Measurements from ENCODE around the gene PHGDH. TPM values are rescaled to one million over a fixed set of nuclear protein-coding genes. Genes with fewer than 3 reads are reported as not detected.

The PHGDH gene
- total RNA-seq, 1 donor from 2014 or later = 371 TPM

DNA sequence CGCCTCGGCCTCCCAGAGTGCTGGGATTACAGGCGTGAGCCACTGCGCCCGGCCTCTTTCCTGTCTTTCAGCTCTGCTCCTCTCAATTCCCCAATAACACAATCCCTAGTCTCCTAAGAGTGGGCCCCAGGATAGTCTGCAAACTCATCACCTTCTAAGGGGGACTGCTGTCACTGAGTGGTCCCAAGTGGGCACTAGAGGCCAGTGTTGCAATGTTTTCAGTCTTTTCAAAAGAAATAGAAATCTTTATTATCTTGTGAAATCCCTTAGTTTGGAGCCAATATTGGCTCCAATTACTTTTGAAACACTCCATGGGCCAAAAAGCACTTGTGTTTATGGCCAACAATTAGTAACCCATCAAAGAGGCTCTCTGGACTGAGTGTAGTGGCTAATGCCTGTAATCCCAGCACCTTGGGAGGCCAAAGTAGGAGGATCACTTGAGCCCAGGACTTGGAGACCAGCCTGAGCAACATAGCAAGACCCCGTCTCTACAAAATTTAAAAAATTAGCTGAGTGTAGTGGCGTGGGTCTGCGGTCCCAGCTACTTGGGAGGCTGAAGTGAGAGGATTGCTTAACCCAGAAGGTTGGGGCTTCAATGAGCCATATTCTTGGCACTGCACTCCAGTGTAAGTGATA, 35.0 kb upstream of the PHGDH start:
- no peaks in the 10 kb centered on the region for H3K36me3 Mint-ChIP-seq (ENCODE audit: low read depth, unreplicated experiment)
- Histone ChIP-seq H3K4me3 (ENCODE audit: insufficient read depth, low read depth, low read length) (no peak overlapping the region), H3K4me2 (ENCODE audit: low read length) (no peak overlapping the region), H3K27ac (ENCODE audit: low read depth, low read length) (no peak overlapping the region), H3K36me3 (ENCODE audit: insufficient read depth, low read length) (no peaks in the 10 kb centered on the region), H4K20me1 (ENCODE audit: insufficient read depth, low read length) (no peaks in the 10 kb centered on the region), H3K4me1 (ENCODE audit: insufficient read depth, low read length) (peaks cover 22% of the 10 kb centered on the region), H2AFZ (ENCODE audit: low read depth, low read length) (no peak overlapping the region), H3K27me3 (ENCODE audit: insufficient read depth, low read length) (peaks cover 9% of the 10 kb centered on the region), H3K9ac (ENCODE audit: low read length) (no peak overlapping the region), H3K79me2 (ENCODE audit: insufficient read depth, low read length) (no peaks in the 10 kb centered on the region), H3K9me3 (ENCODE audit: insufficient read depth, low read depth, low read length) (no peaks in the 10 kb centered on the region)
- FAIRE-seq = no peak
- H3K4me3 Mint-ChIP-seq (ENCODE audit: unreplicated experiment) = no peak overlapping the region
- DNase-seq (ENCODE audit: low read depth) = no peak
- H3K9me3 Mint-ChIP-seq (ENCODE audit: unreplicated experiment) = no peaks in the 10 kb centered on the region
- H3K27me3 Mint-ChIP-seq (ENCODE audit: low read depth, unreplicated experiment) = no peaks in the 10 kb centered on the region
- H3K27ac Mint-ChIP-seq (ENCODE audit: unreplicated experiment) = no peak overlapping the region
- peaks cover 34% of the 10 kb centered on the region for H3K4me1 Mint-ChIP-seq (ENCODE audit: low read depth, unreplicated experiment)
- TF ChIP-seq EZH2 (IDR thresholded peaks at IDR 0.05; ENCODE audit: insufficient read depth, low read length) = no peak
- TF ChIP-seq, protein P1, sequence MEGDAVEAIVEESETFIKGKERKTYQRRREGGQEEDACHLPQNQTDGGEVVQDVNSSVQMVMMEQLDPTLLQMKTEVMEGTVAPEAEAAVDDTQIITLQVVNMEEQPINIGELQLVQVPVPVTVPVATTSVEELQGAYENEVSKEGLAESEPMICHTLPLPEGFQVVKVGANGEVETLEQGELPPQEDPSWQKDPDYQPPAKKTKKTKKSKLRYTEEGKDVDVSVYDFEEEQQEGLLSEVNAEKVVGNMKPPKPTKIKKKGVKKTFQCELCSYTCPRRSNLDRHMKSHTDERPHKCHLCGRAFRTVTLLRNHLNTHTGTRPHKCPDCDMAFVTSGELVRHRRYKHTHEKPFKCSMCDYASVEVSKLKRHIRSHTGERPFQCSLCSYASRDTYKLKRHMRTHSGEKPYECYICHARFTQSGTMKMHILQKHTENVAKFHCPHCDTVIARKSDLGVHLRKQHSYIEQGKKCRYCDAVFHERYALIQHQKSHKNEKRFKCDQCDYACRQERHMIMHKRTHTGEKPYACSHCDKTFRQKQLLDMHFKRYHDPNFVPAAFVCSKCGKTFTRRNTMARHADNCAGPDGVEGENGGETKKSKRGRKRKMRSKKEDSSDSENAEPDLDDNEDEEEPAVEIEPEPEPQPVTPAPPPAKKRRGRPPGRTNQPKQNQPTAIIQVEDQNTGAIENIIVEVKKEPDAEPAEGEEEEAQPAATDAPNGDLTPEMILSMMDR (IDR thresholded peaks at IDR 0.05; ENCODE audit: insufficient read depth, low read depth, low read length) = no peak

GRCh38 chr1:119679223-119679622, 32.5 kb upstream of the PHGDH start:
- H3K4me1 ChIP-seq (ENCODE audit: insufficient read depth, low read length) = peaks cover 10% of the 10 kb centered on the region
- no peak overlapping the region for H2AFZ ChIP-seq (ENCODE audit: low read depth, low read length)
- TF ChIP-seq, protein P1 (IDR thresholded peaks at IDR 0.05; ENCODE audit: insufficient read depth, low read depth, low read length) = no peak
- no peaks in the 10 kb centered on the region for H3K9me3 ChIP-seq (ENCODE audit: insufficient read depth, low read depth, low read length)
- no peak overlapping the region for H3K4me3 Mint-ChIP-seq (ENCODE audit: unreplicated experiment)
- no peak overlapping the region for H3K9ac ChIP-seq (ENCODE audit: low read length)
- no peaks in the 10 kb centered on the region for H3K36me3 Mint-ChIP-seq (ENCODE audit: low read depth, unreplicated experiment)
- DNase-seq (ENCODE audit: low read depth) (no peak), FAIRE-seq (no peak)
- no peak overlapping the region for H3K4me2 ChIP-seq (ENCODE audit: low read length)
- H3K27ac Mint-ChIP-seq (ENCODE audit: unreplicated experiment) = no peak overlapping the region
- H3K27me3 Mint-ChIP-seq (ENCODE audit: low read depth, unreplicated experiment) = no peaks in the 10 kb centered on the region
- no peak overlapping the region for H3K4me3 ChIP-seq (ENCODE audit: insufficient read depth, low read depth, low read length)
- H4K20me1 ChIP-seq (ENCODE audit: insufficient read depth, low read length) = no peaks in the 10 kb centered on the region
- H3K4me1 Mint-ChIP-seq (ENCODE audit: low read depth, unreplicated experiment) = peaks cover 14% of the 10 kb centered on the region
- no peaks in the 10 kb centered on the region for H3K9me3 Mint-ChIP-seq (ENCODE audit: unreplicated experiment)
- peaks cover 14% of the 10 kb centered on the region for H3K27me3 ChIP-seq (ENCODE audit: insufficient read depth, low read length)
- no peak overlapping the region for H3K27ac ChIP-seq (ENCODE audit: low read depth, low read length)
- H3K36me3 ChIP-seq (ENCODE audit: insufficient read depth, low read length) = no peaks in the 10 kb centered on the region
- H3K79me2 ChIP-seq (ENCODE audit: insufficient read depth, low read length) = no peaks in the 10 kb centered on the region

DNA sequence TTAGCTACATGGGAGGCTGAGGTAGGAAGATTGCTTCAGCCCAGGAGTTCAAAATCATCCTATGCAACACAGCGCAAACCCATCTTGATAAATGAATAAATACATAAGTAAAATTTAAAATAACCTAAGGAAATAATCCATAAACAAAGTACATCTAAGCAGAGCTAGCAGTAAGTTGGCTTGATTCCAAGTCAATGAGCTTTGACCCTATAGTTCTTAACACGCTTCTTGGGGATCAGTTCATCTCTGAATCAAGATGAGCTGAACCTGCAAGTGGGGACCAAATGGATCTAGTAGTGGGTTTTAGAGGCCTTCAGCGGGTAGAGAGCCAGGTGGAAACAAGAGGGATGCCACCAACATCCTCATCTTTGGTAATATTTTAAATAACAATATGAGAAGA, 31.5 kb upstream of the PHGDH start:
- no peaks in the 10 kb centered on the region for H3K9me3 ChIP-seq (ENCODE audit: insufficient read depth, low read depth, low read length)
- DNase-seq (ENCODE audit: low read depth) = no peak
- no peak overlapping the region for H3K4me3 ChIP-seq (ENCODE audit: insufficient read depth, low read depth, low read length)
- H3K27ac ChIP-seq (ENCODE audit: low read depth, low read length) = no peak overlapping the region
- H3K9ac ChIP-seq (ENCODE audit: low read length) = no peak overlapping the region
- no peak overlapping the region for H3K4me2 ChIP-seq (ENCODE audit: low read length)
- H2AFZ ChIP-seq (ENCODE audit: low read depth, low read length) = no peak overlapping the region
- no peak for TF ChIP-seq EZH2 (IDR thresholded peaks at IDR 0.05; ENCODE audit: insufficient read depth, low read length)
- TF ChIP-seq, protein P1 (IDR thresholded peaks at IDR 0.05; ENCODE audit: insufficient read depth, low read depth, low read length) = no peak
- Mint-ChIP-seq H3K36me3 (ENCODE audit: low read depth, unreplicated experiment) (no peaks in the 10 kb centered on the region), H3K27ac (ENCODE audit: unreplicated experiment) (no peak overlapping the region), H3K9me3 (ENCODE audit: unreplicated experiment) (no peaks in the 10 kb centered on the region), H3K4me3 (ENCODE audit: unreplicated experiment) (no peak overlapping the region), H3K4me1 (ENCODE audit: low read depth, unreplicated experiment) (peaks cover 9% of the 10 kb centered on the region), H3K27me3 (ENCODE audit: low read depth, unreplicated experiment) (no peaks in the 10 kb centered on the region)
- H3K27me3 ChIP-seq (ENCODE audit: insufficient read depth, low read length) = peaks cover 21% of the 10 kb centered on the region
- H3K4me1 ChIP-seq (ENCODE audit: insufficient read depth, low read length) = peaks cover 4% of the 10 kb centered on the region
- no peaks in the 10 kb centered on the region for H4K20me1 ChIP-seq (ENCODE audit: insufficient read depth, low read length)
- H3K79me2 ChIP-seq (ENCODE audit: insufficient read depth, low read length) = no peaks in the 10 kb centered on the region
- no peaks in the 10 kb centered on the region for H3K36me3 ChIP-seq (ENCODE audit: insufficient read depth, low read length)
- FAIRE-seq = no peak

All from astrocyte (in vitro differentiated cells and primary cell).